Hematopoietic multipotent progenitor cell (in vitro differentiated cells): ENCODE results near the gene ATXN2. TPM values are rescaled to one million over a fixed set of nuclear protein-coding genes. Genes with fewer than 3 reads are reported as not detected.

ENCODE experiments used
- DNase-seq, 3 donors: peaks; one replicate each; pipeline ENCODE4 v3.0.0-alpha.2; 2011 to 2015; ENCODE audit warnings: low read depth in 2 of 3, low spot score in 2 of 3
- total RNA-seq: library from RNA; depleted of rRNA; stranded (reverse); fragments of >200 nt; gene quantifications from one replicate; pipeline ENCODE4 v1.2.3, GENCODE V29; 2012

Gene ATXN2
- total RNA-seq, 1 donor, result 32.3 TPM

GRCh38 chr12:111440631-111441030 is 158.5 kb downstream of the ATXN2 start:
- no peak for DNase-seq

- no peak for DNase-seq
Measured at GRCh38 chr12:111440152-111440551, 159.0 kb downstream of the ATXN2 start.

- no peak for DNase-seq
Measured at GRCh38 chr12:111439657-111440151, 159.4 kb downstream of the ATXN2 start.

GRCh38 chr12:111438481-111438880 is 160.6 kb downstream of the ATXN2 start:
- peak in 2 of 3 donors; percentile 88 to 93 for DNase-seq

- DNase-seq, result peak in 2 of 3 donors; percentile 93 to 95
Measured at GRCh38 chr12:111437816-111438454, 161.2 kb downstream of the ATXN2 start.

GRCh38 chr12:111436811-111437210 is 162.3 kb downstream of the ATXN2 start:
- DNase-seq, result no peak

- DNase-seq, result no peak
Measured at GRCh38 chr12:111436266-111436665, 162.8 kb downstream of the ATXN2 start.

- DNase-seq, result no peak
Measured at GRCh38 chr12:111435661-111436201, 163.4 kb downstream of the ATXN2 start.

GRCh38 chr12:111434680-111435338 is 164.3 kb downstream of the ATXN2 start:
- DNase-seq, result peak; percentile 74 to 94 (median 89)

GRCh38 chr12:111434049-111434448 is 165.1 kb downstream of the ATXN2 start:
- no peak for DNase-seq

GRCh38 chr12:111431772-111432171 is 167.3 kb downstream of the ATXN2 start:
- no peak for DNase-seq

- peak in 2 of 3 donors; percentile 69 to 82 for DNase-seq
Measured at GRCh38 chr12:111430433-111431353, 168.4 kb downstream of the ATXN2 start.

GRCh38 chr12:111429828-111430432 is 169.2 kb downstream of the ATXN2 start:
- peak in 2 of 3 donors; percentile 75 to 76 for DNase-seq

- DNase-seq, result peak in 2 of 3 donors; percentile 76 to 81
Measured at GRCh38 chr12:111428728-111429175, 170.4 kb downstream of the ATXN2 start.

GRCh38 chr12:111428081-111428727 is 170.9 kb downstream of the ATXN2 start:
- no peak for DNase-seq

GRCh38 chr12:111427417-111428074 is 171.6 kb downstream of the ATXN2 start:
- no peak for DNase-seq

- DNase-seq, result no peak
Measured at GRCh38 chr12:111426344-111427185, 172.6 kb downstream of the ATXN2 start.

GRCh38 chr12:111425655-111426054 is 173.5 kb downstream of the ATXN2 start:
- no peak for DNase-seq
